SK-N-SH (cell line): ENCODE measurements around the gene CCDC152. TPM values are rescaled to one million over a fixed set of nuclear protein-coding genes. Genes with fewer than 3 reads are reported as not detected.
"Not testable (repeated sequence)": the region's sequence is repeated elsewhere in the genome, so short reads cannot be mapped to it uniquely, and the experiment has no call there.

ENCODE experiments used
- CTCF ChIA-PET: fragments of 300-600, 350-600 bp; formaldehyde crosslinking; extraction: SDS; loops from one replicate; lab custom pipeline; 2021; lab: Yijun Ruan, JAX
- POLR2A ChIA-PET: fragments of 350-600 bp; sonication (Branson Sonifier 250); formaldehyde crosslinking; extraction: SDS; loops from one replicate; lab custom pipeline; 2020; ENCODE audit warnings: antibody characterized with exemption, inconsistent platforms; lab: Yijun Ruan, JAX
- DNase-seq: peaks from one replicate; pipeline ENCODE4 v3.0.0; 2012
- H2AFZ ChIP-seq: fragments of 200-600 bp; sonication (generic); 2 replicates; pipeline ENCODE4 v1.8.1; 2016; ENCODE audit warnings: antibody characterized with exemption, mild to moderate bottlenecking, low read depth
- H3F3A ChIP-seq: fragments of 200-600 bp; sonication (generic); replicated peaks from 2 replicates; pipeline ENCODE3; 2016; ENCODE audit warnings: antibody characterized with exemption, mild to moderate bottlenecking; ENCODE audit not compliant: insufficient read depth
- H3K27ac ChIP-seq, 2 experiments: fragments of 200-500 bp in 1 of 2; fragments of 200-600 bp in 1 of 2; sonication (Bioruptor generic) in 1 of 2; sonication (generic), shearing (Covaris generic) in 1 of 2; 2 replicates each; pipeline versions ENCODE4 v1.5.1 to v1.6.1; 2014 to 2016; ENCODE audit warnings: low read depth in 2 of 2, inconsistent platforms in 1 of 2, low read length in 1 of 2, mild to moderate bottlenecking in 1 of 2, mixed read lengths in 1 of 2
- H3K27me3 ChIP-seq: fragments of 200-600 bp; sonication (generic), shearing (Covaris generic); 2 replicates; pipeline ENCODE4 v1.6.1; 2016; ENCODE audit warnings: mixed run types; ENCODE audit not compliant: insufficient read depth
- H3K36me3 ChIP-seq, 2 experiments: fragments of 200-500 bp in 1 of 2; fragments of 200-600 bp in 1 of 2; sonication (Bioruptor generic) in 1 of 2; sonication (generic) in 1 of 2; replicated peaks in 1 of 2; 2 replicates each; pipeline versions ENCODE3 to v1.5.1; 2014 to 2016; ENCODE audit warnings: low read length in 1 of 2, mild to moderate bottlenecking in 1 of 2; ENCODE audit not compliant: insufficient read depth in 2 of 2, control insufficient read depth in 1 of 2
- H3K4me1 ChIP-seq, 2 experiments: fragments of 200-500 bp in 1 of 2; fragments of 200-600 bp in 1 of 2; sonication (Bioruptor generic) in 1 of 2; sonication (generic), shearing (Covaris generic) in 1 of 2; 2 replicates each; pipeline versions ENCODE4 v1.5.1 to v1.6.1; 2014 to 2016; ENCODE audit warnings: low read depth in 1 of 2, low read length in 1 of 2, mixed run types in 1 of 2; ENCODE audit not compliant: insufficient read depth in 2 of 2, control insufficient read depth in 1 of 2
- H3K4me2 ChIP-seq: fragments of 200-600 bp; sonication (generic), shearing (Covaris generic); 2 replicates; pipeline ENCODE4 v1.6.1; 2017; ENCODE audit warnings: mixed run types
- H3K4me3 ChIP-seq, 2 experiments: fragments of 200-500 bp in 1 of 2; fragments of 200-600 bp in 1 of 2; sonication (Bioruptor generic) in 1 of 2; sonication (generic), shearing (Covaris generic) in 1 of 2; 2 replicates each; pipeline versions ENCODE4 v1.5.1 to v1.8.1; 2014 to 2016; ENCODE audit warnings: low read depth in 2 of 2, inconsistent platforms in 1 of 2, low read length in 1 of 2, mild to moderate bottlenecking in 1 of 2, mixed read lengths in 1 of 2, moderate library complexity in 1 of 2
- H3K79me2 ChIP-seq: fragments of 200-600 bp; sonication (generic); 2 replicates; pipeline ENCODE4 v1.8.1; 2017; ENCODE audit warnings: mild to moderate bottlenecking; ENCODE audit not compliant: insufficient read depth
- H3K9ac ChIP-seq: fragments of 200-600 bp; sonication (generic); 2 replicates; pipeline ENCODE4 v1.6.1; 2017; ENCODE audit warnings: mixed run types
- H3K9me2 ChIP-seq: fragments of 200-600 bp; sonication (generic); 2 replicates; pipeline ENCODE4 v1.6.1; 2017; ENCODE audit warnings: mixed run types
- H3K9me3 ChIP-seq: fragments of 200-600 bp; sonication (generic); 2 replicates; pipeline ENCODE4 v1.6.1; 2017; ENCODE audit warnings: mixed run types, mild to moderate bottlenecking, moderate library complexity
- H4K20me1 ChIP-seq: fragments of 200-600 bp; sonication (generic); 2 replicates; pipeline ENCODE4 v1.6.1; 2017; ENCODE audit warnings: mild to moderate bottlenecking, mixed run types; ENCODE audit not compliant: insufficient read depth
- EP300 ChIP-seq, 2 experiments: IDR thresholded peaks; 2 replicates each; pipeline versions ENCODE4 v1.4.0 to v1.6.1; 2012; ENCODE audit warnings: borderline replicate concordance in 1 of 2, low read depth in 1 of 2, low read length in 1 of 2
- IRF3 ChIP-seq: fragments of 150-350 bp; IDR thresholded peaks from 2 replicates; pipeline ENCODE4 v1.6.1; 2016; ENCODE audit warnings: mild to moderate bottlenecking, low read depth, low read length
- MEF2A ChIP-seq: IDR thresholded peaks from 2 replicates; pipeline ENCODE4 v1.4.0; 2012; ENCODE audit warnings: low read depth, borderline replicate concordance
- PBX3 ChIP-seq: IDR thresholded peaks from 2 replicates; pipeline ENCODE4; 2012
- RAD21 ChIP-seq: IDR thresholded peaks from 2 replicates; pipeline ENCODE4 v1.6.1; 2012; ENCODE audit warnings: mild to moderate bottlenecking, low read length
- RCOR1 ChIP-seq: fragments of 150-350 bp; IDR thresholded peaks from 2 replicates; pipeline ENCODE4 v1.6.1; 2017; ENCODE audit warnings: antibody characterized with exemption, low read length
- TAF1 ChIP-seq: IDR thresholded peaks from 2 replicates; pipeline ENCODE4 v1.6.1; 2012; ENCODE audit warnings: low read depth, mild to moderate bottlenecking, low read length, moderate library complexity, borderline replicate concordance
- TEAD4 ChIP-seq: IDR thresholded peaks from 2 replicates; pipeline ENCODE4 v1.4.0; 2012; ENCODE audit warnings: mild to moderate bottlenecking, borderline replicate concordance; ENCODE audit not compliant: insufficient read depth
- USF2 ChIP-seq: fragments of 150-350 bp; IDR thresholded peaks from 2 replicates; pipeline ENCODE4 v1.6.1; 2017; ENCODE audit warnings: antibody characterized with exemption, low read length, low read depth, borderline replicate concordance
- WGBS: methylation state at CpG from one replicate; pipeline ENCODE4 v1.1.6; 2017; ENCODE audit warnings: low lambda C conversion rate; 5-methylcytosine and 5-hydroxymethylcytosine counted together
- polyA plus RNA-seq, 3 experiments: library from polyadenylated mRNA; depleted of rRNA; stranded (reverse); fragments of >200 nt; gene quantifications; 2 replicates each; pipeline ENCODE4 v1.2.3, GENCODE V29; 2012

CCDC152 gene
- polyA plus RNA-seq, 1 of the 3 experiments (the other 2 are of a cell fraction): 2.1 TPM

- POLR2A ChIA-PET: interaction anchor here (0.6 kb wide), 1 partner anchor 17 kb away, joined by 3 read pairs; no protein-coding TSS in a partner anchor
- Histone ChIP-seq H3K36me3 (no peaks in the 10 kb centered on the region), H3K9me2 (no peaks in the 10 kb centered on the region), H3K4me1 (no peaks in the 10 kb centered on the region), H4K20me1 (no peaks in the 10 kb centered on the region), H3K4me2 (no peak within 1 kb of the TSS), H3K79me2 (no peaks in the 10 kb centered on the region), H3K9ac (no peak within 1 kb of the TSS), H2AFZ (no peak within 1 kb of the TSS), H3K27ac (no peak within 1 kb of the TSS), H3K4me3 (no peak within 1 kb of the TSS), H3F3A (no peaks in the 10 kb centered on the region), H3K27me3 (no peaks in the 10 kb centered on the region; the same call in 1 of the 2 replicates), H3K9me3 (no peaks in the 10 kb centered on the region)
- no peak for DNase-seq
- 64% methylated on average over 8 of the region's 8 CpGs for WGBS
- no peak for TF ChIP-seq RAD21
- CTCF ChIA-PET: no interaction called here
Measured at GRCh38 chr5:42811591-42812446, 55.2 kb downstream of the CCDC152 start, which contains the start of gene SELENOP. Gene SELENOP, minus strand, starts transcription at chr5:42811892. Its CDS starts 3,539 bp downstream, at chr5:42808353.

- Histone ChIP-seq H3K9me3 (no peaks in the 10 kb centered on the region), H3F3A (no peaks in the 10 kb centered on the region), H3K27me3 (no peaks in the 10 kb centered on the region; the same call in 1 of the 2 replicates), H2AFZ (no peak overlapping the region), H3K27ac (no peak overlapping the region), H3K9me2 (no peaks in the 10 kb centered on the region), H3K36me3 (no peaks in the 10 kb centered on the region), H3K4me2 (no peak overlapping the region), H3K9ac (no peak overlapping the region), H4K20me1 (no peaks in the 10 kb centered on the region), H3K4me3 (no peak overlapping the region), H3K79me2 (no peaks in the 10 kb centered on the region), H3K4me1 (no peaks in the 10 kb centered on the region)
- ChIA-PET CTCF (no interaction called here), POLR2A (no interaction called here)
- DNase-seq: no peak
- TF ChIP-seq EP300 (IDR thresholded peaks at IDR 0.05; ENCODE audit: borderline replicate concordance in 1 of 2, low read depth in 1 of 2, low read length in 1 of 2): no peak
- TF ChIP-seq PBX3: no peak
- no peak for TF ChIP-seq MEF2A
- TF ChIP-seq TAF1: no peak
- no peak for TF ChIP-seq RCOR1
- 73% methylated on average over 2 of the region's 2 CpGs for WGBS
Measured at GRCh38 chr5:42812620-42813019, 56.0 kb downstream of the CCDC152 start.

GRCh38 chr5:42813533-42813932 is 56.9 kb downstream of the CCDC152 start:
- H3K36me3 ChIP-seq: no peaks in the 10 kb centered on the region
- DNase-seq: no peak
- no peaks in the 10 kb centered on the region for H3K4me1 ChIP-seq
- CTCF ChIA-PET: no interaction called here
- H3K27ac ChIP-seq: no peak overlapping the region
- H3K79me2 ChIP-seq: no peaks in the 10 kb centered on the region
- H3K9me2 ChIP-seq: no peaks in the 10 kb centered on the region
- no peak overlapping the region for H3K4me2 ChIP-seq
- no peaks in the 10 kb centered on the region for H3K9me3 ChIP-seq
- TF ChIP-seq TEAD4 (no peak), USF2 (no peak), RCOR1 (no peak), PBX3 (no peak), IRF3 (no peak)
- H3K4me3 ChIP-seq: no peak overlapping the region
- no peaks in the 10 kb centered on the region; the same call in none of the 2 replicates for H3K27me3 ChIP-seq
- no peaks in the 10 kb centered on the region for H4K20me1 ChIP-seq
- no peak overlapping the region for H3K9ac ChIP-seq
- WGBS: 68% methylated on average over 19 of the region's 19 CpGs
- no peaks in the 10 kb centered on the region for H3F3A ChIP-seq
- POLR2A ChIA-PET: no interaction called here
- no peak overlapping the region for H2AFZ ChIP-seq

- CTCF ChIA-PET, H2AFZ ChIP-seq, H3K4me3 ChIP-seq, DNase-seq, H3K4me2 ChIP-seq, H3K27me3 ChIP-seq, H3K79me2 ChIP-seq, H3K9ac ChIP-seq, H3F3A ChIP-seq, H3K36me3 ChIP-seq, H4K20me1 ChIP-seq, H3K9me3 ChIP-seq, H3K4me1 ChIP-seq, POLR2A ChIA-PET, H3K27ac ChIP-seq, H3K9me2 ChIP-seq: not testable (repeated sequence)
- 25% methylated on average over 2 of the region's 2 CpGs for WGBS
Measured at GRCh38 chr5:42816546-42816945, 59.9 kb downstream of the CCDC152 start.
